Type B pancreatic cell (in vitro differentiated cells): ENCODE results near the gene PCCA. TPM values are rescaled to one million over a fixed set of nuclear protein-coding genes. Genes with fewer than 3 reads are reported as not detected.
"Not testable (repeated sequence)": the region's sequence is repeated elsewhere in the genome, so short reads cannot be mapped to it uniquely, and the experiment has no call there.

ENCODE experiments used
- DNase-seq: peaks from one replicate; pipeline ENCODE4 v3.0.0; 2021; ENCODE audit warnings: mixed read lengths; ENCODE audit not compliant: unreplicated experiment; ENCODE audit errors: extremely low spot score
- H3K27ac Mint-ChIP-seq: 2 replicates; pipeline ENCODE4 v1.8.0; 2021; ENCODE audit warnings: mild to moderate bottlenecking, mixed read lengths
- H3K27me3 Mint-ChIP-seq: 2 replicates; pipeline ENCODE4 v1.8.0; 2021; ENCODE audit warnings: mixed read lengths
- H3K36me3 Mint-ChIP-seq: 2 replicates; pipeline ENCODE4 v1.8.0; 2021; ENCODE audit warnings: mixed read lengths
- H3K4me1 Mint-ChIP-seq: one replicate; pipeline ENCODE4 v1.8.0; 2021; ENCODE audit warnings: mixed read lengths; ENCODE audit not compliant: unreplicated experiment
- H3K4me3 Mint-ChIP-seq: 2 replicates; pipeline ENCODE4 v1.8.0; 2021; ENCODE audit warnings: mild to moderate bottlenecking, mixed read lengths
- H3K9me3 Mint-ChIP-seq: 2 replicates; pipeline ENCODE4 v1.8.0; 2021; ENCODE audit warnings: mixed read lengths
- CTCF ChIP-seq: fragments of 200-600 bp; sonication (generic); conservative IDR thresholded peaks from 2 replicates; pipeline ENCODE4 v1.5.0; 2021; ENCODE audit warnings: antibody characterized with exemption, mild to moderate bottlenecking
- total RNA-seq: library from RNA; stranded (reverse); gene quantifications from 2 replicates; pipeline ENCODE4 v1.2.1, GENCODE V29; 2021; ENCODE audit warnings: low replicate concordance

The PCCA gene
- total RNA-seq, 1 donor from 2014 or later: 46.8 TPM

- Mint-ChIP-seq H3K27ac (no peak overlapping the region), H3K4me1 (no peaks in the 10 kb centered on the region), H3K4me3 (no peak overlapping the region), H3K36me3 (peaks cover 4% of the 10 kb centered on the region), H3K27me3 (no peaks in the 10 kb centered on the region), H3K9me3 (no peaks in the 10 kb centered on the region)
- no peak for DNase-seq
- TF ChIP-seq CTCF: no peak
Observed at GRCh38 chr13:100069278-100069677, 19.6 kb upstream of the PCCA start.

DNA sequence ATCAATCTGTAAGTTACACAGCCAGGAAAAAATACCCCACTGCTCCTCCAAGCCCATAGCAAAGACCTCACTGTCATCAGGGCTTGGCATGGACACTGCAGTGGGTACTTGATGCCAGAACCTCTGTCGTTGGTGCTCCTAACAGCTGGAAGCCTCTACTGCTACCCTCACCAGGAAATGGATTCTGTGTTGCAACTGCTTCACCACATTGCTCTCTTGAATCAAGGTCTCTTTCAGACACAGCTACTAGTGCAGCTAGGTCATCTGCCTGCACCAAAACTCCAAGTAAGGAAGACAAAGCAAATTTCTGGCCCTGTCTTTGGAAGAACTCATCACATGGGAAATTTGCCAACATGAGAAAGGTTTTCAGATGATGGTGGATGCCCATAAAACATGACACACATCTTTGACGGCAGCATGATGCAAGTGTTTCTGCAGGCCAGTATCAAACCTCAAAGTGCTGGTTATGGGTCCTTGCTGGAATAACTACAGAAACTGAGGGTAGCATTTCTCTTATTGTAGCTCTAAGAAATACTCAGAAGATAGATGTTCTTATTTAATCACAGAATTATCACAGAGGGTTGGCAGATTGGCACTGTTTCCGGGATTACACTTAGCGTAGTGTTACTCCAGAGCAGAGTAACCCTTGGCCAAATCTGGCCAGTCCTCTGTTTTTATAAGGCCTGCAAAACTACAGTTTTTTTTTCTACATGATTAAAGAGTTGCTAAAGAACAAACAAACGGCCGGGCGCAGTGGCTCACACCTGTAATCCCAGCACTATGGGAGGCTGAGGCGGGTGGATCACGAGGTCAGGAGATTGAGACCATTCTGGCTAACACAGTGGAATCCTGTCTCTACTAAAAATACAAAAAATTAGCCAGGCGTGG is 12.9 kb upstream of the PCCA start:
- no peaks in the 10 kb centered on the region for H3K36me3 Mint-ChIP-seq
- H3K27ac Mint-ChIP-seq: no peak overlapping the region
- TF ChIP-seq CTCF: no peak
- H3K4me3 Mint-ChIP-seq: no peak overlapping the region
- no peak for DNase-seq
- no peaks in the 10 kb centered on the region for H3K27me3 Mint-ChIP-seq
- H3K4me1 Mint-ChIP-seq: no peaks in the 10 kb centered on the region
- H3K9me3 Mint-ChIP-seq: no peaks in the 10 kb centered on the region

DNA sequence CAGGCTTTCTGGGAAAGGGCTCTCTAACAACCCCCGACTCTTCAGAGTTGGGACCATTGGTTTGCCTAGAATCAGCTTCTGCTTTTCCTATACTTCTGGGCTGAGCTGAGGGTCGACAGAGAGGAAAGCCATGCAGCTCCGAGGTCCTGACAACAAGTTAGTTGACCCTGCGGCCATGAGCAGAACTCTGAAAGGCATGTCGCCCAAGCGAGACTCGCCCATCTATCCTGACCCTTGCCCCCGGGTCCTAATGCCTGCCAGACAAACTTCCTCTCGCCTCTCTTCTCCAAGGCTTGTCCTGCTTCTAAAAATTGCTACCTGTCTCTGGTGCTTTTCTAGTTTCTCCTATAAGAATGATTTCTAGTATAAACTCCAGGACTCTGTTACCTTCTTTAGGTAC is 9.9 kb upstream of the PCCA start:
- DNase-seq, H3K4me1 Mint-ChIP-seq, H3K27ac Mint-ChIP-seq, H3K9me3 Mint-ChIP-seq, H3K36me3 Mint-ChIP-seq, H3K27me3 Mint-ChIP-seq: not testable (repeated sequence)
- H3K4me3 Mint-ChIP-seq: peak overlapping the region; percentile 31

- not testable (repeated sequence) for H3K9me3 Mint-ChIP-seq, H3K36me3 Mint-ChIP-seq, H3K27me3 Mint-ChIP-seq, H3K4me3 Mint-ChIP-seq, DNase-seq
- Mint-ChIP-seq H3K4me1 (peaks cover 19% of the 10 kb centered on the region), H3K27ac (peak overlapping the region; percentile 77)
Observed at GRCh38 chr13:100083401-100083800, 5.5 kb upstream of the PCCA start.

- peaks cover 36% of the 10 kb centered on the region for H3K4me1 Mint-ChIP-seq
Observed at GRCh38 chr13:100088273-100088643, 635 bp upstream of the PCCA start.

GRCh38 chr13:100089465-100090032 is 656 bp downstream of the PCCA start:
- Mint-ChIP-seq H3K4me1 (peaks cover 30% of the 10 kb centered on the region), H3K4me3 (peak overlapping the region; percentile 96), H3K27me3 (no peaks in the 10 kb centered on the region), H3K36me3 (peaks cover 9% of the 10 kb centered on the region), H3K9me3 (no peaks in the 10 kb centered on the region), H3K27ac (peak overlapping the region; percentile 85)
- DNase-seq: no peak
- TF ChIP-seq CTCF: no peak

More at GRCh38 chr13:100088273-100088643, 635 bp upstream of the PCCA start:
- no peaks in the 10 kb centered on the region for H3K27me3 Mint-ChIP-seq
- H3K9me3 Mint-ChIP-seq: no peaks in the 10 kb centered on the region
- peak overlapping the region; percentile 73 for H3K27ac Mint-ChIP-seq
- TF ChIP-seq CTCF: no peak
- H3K4me3 Mint-ChIP-seq: peak overlapping the region; percentile 96
- peaks cover 7% of the 10 kb centered on the region for H3K36me3 Mint-ChIP-seq
- DNase-seq: no peak
